Fibroblast of mammary gland (primary cell): ENCODE measurements around the gene KDM4B.

Experiments
- DNase-seq: peaks from one replicate; pipeline ENCODE4 v3.0.0-alpha.2; 2010; ENCODE audit warnings: low read depth
- H3K4me3 ChIP-seq: 2 replicates; pipeline ENCODE4 v1.5.1; 2011; ENCODE audit warnings: low read depth, mild to moderate bottlenecking, low read length, moderate library complexity; ENCODE audit not compliant: control insufficient read depth
- TF ChIP-seq, protein P1 (sequence below): conservative IDR thresholded peaks from 2 replicates; pipeline ENCODE4 v1.5.1; 2011; ENCODE audit warnings: low read depth, low read length, inconsistent platforms; ENCODE audit not compliant: control insufficient read depth, insufficient read depth

The KDM4B gene

DNA sequence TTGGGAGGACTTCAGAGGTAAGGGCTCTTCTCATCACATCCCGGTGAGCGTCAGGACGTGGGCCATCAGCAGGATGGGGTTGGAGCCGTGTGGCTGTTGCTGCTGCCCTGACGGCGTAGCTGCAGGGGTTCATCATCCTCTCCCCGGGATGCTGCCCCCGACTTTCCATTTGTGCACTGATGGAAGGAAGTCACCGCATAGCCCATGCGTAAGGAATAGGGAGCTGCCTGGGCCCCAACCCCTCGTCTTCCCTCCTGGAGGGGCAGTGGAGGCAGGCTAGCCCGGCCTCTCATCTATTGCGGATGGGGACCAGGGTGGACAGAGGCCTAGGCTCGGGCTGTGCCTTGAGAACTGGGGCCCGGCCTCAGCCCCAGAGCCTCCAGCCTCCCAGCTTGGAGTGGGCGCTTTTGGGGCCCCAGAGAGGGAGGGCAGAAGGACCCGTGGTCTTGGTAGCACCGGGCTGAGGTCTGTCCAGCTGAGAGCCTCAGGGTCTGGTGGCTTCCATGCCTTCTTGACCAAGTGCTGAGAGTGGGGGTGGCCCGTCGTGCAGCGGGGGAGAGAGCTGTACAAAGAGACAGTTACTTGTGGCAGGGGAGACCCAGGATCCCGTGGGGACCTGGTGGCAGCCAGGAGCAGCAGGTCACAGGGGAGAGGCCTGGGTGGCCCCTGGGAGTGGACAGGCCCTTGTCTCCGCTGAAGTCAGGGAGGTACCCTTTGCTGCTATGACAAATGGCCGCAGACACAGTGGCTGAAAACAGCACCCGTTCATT lies 44.0 kb downstream of the KDM4B start:
- TF ChIP-seq, protein P1, sequence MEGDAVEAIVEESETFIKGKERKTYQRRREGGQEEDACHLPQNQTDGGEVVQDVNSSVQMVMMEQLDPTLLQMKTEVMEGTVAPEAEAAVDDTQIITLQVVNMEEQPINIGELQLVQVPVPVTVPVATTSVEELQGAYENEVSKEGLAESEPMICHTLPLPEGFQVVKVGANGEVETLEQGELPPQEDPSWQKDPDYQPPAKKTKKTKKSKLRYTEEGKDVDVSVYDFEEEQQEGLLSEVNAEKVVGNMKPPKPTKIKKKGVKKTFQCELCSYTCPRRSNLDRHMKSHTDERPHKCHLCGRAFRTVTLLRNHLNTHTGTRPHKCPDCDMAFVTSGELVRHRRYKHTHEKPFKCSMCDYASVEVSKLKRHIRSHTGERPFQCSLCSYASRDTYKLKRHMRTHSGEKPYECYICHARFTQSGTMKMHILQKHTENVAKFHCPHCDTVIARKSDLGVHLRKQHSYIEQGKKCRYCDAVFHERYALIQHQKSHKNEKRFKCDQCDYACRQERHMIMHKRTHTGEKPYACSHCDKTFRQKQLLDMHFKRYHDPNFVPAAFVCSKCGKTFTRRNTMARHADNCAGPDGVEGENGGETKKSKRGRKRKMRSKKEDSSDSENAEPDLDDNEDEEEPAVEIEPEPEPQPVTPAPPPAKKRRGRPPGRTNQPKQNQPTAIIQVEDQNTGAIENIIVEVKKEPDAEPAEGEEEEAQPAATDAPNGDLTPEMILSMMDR = no peak
- H3K4me3 ChIP-seq = no peak overlapping the region
- no peak for DNase-seq

DNA sequence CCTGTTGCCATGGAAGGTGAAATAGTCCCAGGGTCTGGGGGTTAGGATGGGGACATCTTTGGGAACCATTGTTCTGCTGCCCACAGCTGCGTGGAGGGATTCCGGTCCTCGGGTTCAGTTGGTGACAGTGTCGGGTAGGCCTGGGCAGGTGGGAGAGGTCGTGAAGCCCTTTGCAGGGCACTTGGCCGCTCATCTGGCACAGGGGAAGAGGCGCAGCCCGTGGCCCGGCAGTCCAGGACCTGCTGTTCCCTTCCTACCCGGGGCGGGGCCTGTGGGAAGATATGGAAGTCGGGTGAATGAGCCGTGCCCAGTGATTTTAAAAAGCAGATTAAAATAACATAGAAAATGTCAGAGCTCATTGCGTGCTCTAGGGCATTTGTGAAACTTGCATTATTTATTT lies 44.8 kb downstream of the KDM4B start:
- DNase-seq = no peak
- TF ChIP-seq, protein P1 = no peak
- H3K4me3 ChIP-seq = no peak overlapping the region

DNA sequence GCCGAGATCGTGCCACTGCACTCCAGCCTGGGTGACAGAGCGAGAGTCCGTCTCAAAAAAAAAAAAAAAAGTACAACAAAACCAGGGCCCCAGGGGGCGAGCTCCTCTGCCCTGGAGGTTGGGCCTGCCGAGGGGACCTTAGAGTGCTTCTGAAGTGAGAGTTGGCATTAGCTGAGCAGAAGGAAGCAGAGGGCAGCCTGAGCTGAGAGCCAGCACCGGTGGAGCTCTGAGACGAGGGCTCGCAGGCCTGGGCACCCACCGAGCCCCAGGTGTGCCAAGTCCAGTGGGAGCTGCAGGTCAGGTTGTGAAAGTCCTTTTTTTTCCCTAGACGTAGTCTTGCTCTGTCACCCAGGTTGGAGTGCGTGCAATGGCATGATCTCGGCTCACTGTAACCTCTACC lies 46.0 kb downstream of the KDM4B start:
- TF ChIP-seq, protein P1 = no peak
- no peak overlapping the region for H3K4me3 ChIP-seq
- DNase-seq = no peak

DNA sequence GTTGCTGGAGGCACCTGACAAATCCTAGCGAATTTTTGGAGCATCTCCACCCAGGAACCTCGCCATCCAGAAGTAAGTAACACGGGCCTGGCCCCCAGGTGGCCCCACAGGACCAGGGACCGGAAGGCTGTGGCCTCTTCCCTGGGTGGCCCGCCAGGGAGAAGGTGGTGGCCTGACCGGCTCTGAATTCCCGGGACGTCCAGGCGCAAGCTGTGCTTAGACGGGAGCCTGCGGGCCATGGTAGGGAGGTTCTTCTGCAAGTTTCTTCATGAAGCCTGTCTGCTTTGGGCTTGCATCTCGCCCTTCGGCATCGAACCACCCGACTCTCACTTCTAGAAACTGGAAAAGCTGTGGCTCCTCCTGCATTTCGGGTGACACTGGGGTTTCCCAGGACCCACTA lies 47.4 kb downstream of the KDM4B start:
- TF ChIP-seq, protein P1 = no peak
- no peak for DNase-seq
- H3K4me3 ChIP-seq = no peak overlapping the region

DNA sequence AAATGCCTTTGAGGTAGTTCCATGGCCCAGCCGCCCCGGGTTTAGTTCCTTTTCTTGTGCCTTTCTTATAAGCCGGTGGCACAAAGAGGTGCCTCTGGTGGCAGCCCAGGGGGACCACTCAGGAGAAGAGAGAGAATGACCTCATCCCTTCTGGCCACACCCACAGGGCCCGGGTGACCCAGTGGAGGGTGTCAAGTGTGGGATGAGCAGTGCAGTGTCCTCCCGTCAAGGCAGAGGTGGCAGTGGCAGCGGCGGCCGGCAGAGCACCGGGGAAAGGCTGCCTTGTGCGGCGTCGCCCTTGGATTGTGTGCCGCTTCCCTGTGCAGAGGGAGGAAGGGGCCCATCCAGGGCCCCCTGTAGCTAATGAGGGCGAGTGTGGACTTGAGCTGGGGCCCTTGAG lies 47.9 kb downstream of the KDM4B start:
- TF ChIP-seq, protein P1 = no peak
- no peak for DNase-seq
- H3K4me3 ChIP-seq = no peak overlapping the region

DNA sequence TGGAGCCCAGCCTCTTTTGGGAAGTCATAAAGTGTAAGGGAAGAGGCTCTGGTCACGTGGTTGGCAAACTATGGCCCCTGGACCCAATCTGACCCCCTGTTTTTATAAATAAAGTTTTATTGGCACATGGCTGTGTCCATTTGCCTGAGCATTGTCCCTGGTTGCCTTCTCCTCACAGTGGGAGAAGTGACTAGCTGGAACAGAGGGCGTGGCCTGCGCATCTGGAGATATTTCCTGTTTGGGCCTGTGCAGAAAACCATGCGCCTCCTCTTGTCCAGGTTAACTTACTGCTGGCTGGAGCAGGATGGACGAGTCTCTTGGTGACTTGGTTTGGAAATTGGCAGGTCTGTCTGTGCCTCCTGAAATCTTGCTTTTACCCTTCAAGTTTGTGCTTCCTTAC lies 48.3 kb downstream of the KDM4B start:
- no peak overlapping the region for H3K4me3 ChIP-seq
- TF ChIP-seq, protein P1 = no peak
- DNase-seq = peak; percentile 40

DNA sequence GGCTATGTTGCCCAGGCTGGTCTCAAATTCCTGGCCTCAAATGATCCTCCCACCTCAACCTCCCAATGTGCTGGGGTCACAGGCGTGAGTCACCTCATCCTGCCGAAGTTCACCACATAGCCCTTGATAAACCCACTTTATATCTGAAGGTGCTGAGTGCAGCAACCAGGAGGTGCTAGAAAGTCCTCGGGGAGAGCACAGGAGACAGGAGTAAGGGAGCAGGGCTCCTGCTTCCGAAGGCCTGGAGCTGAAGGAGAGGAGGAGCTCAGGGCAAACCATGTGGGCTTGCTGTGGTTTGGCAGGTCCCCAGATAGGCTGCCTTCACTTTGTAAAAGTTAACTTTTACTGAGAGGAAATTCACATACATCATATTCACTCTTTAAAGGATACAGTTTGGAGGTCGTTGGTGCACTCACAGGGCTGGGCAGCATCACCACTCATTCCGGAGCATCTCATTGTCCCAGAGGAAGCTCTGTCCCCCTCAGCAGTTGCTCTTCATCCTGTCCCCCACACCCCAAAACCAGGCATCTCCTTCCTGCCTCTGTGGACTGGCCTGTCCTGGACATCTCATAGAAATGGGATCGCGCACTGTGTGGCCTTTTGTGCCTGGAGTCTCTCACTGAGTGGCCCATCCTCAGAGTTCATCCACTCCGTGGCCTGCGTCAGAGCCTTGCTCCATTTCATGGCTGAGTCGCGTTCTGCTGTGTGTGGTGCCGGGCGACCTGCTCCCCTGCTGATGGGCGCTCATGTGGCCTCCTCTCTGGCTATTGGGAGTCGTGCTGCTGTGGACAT lies 49.5 kb downstream of the KDM4B start:
- TF ChIP-seq, protein P1 = no peak
- peak; percentile 68 for DNase-seq
- H3K4me3 ChIP-seq = no peak overlapping the region
